KOPT-K1 (cell line): ENCODE measurements around the gene LIPI.

Experiments used
- H3K27ac ChIP-seq: fragments of 200-600 bp; sonication (generic); 2 replicates; pipeline ENCODE4 v1.5.1; 2016; ENCODE audit warnings: antibody characterized with exemption, mild to moderate bottlenecking, low read depth, low read length; ENCODE audit not compliant: poor library complexity, severe bottlenecking
- H3K36me3 ChIP-seq: fragments of 200-600 bp; sonication (generic); 2 replicates; pipeline ENCODE4 v1.5.1; 2017; ENCODE audit warnings: antibody characterized with exemption, mild to moderate bottlenecking, low read length, moderate library complexity; ENCODE audit not compliant: insufficient read depth
- H3K9me3 ChIP-seq: fragments of 200-600 bp; sonication (generic); 2 replicates; pipeline ENCODE4 v1.5.1; 2017; ENCODE audit warnings: antibody characterized with exemption, low read length, mild to moderate bottlenecking; ENCODE audit not compliant: insufficient read depth, poor library complexity, severe bottlenecking

The LIPI gene

DNA sequence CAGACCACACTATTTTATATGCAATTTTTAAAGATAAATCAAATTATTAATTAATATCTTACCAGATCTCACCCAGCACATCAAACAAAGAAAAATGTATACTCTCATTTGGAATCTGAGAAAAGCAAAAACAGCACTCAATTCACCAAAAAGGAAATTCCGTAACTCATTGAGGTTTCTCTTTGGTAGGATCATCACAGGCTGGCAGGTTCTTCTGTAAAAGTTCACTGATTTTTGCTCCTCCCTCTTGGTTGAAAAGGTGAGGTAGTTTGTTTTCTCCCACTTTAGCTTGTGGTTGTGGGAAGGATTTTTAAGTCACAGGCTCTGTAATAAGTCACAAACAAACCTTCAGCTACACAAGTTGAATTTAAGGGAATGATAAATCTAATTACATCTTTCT, at the start of gene LIPI:
Gene LIPI, minus strand, starts transcription at position 218 of the 400 bp plus-strand sequence. Its CDS starts 110 bp downstream, at position 108.
- H3K9me3 ChIP-seq, result no peaks in the 10 kb centered on the region
- H3K27ac ChIP-seq, result no peak within 1 kb of the TSS
- H3K36me3 ChIP-seq, result no peaks in the 10 kb centered on the region

DNA sequence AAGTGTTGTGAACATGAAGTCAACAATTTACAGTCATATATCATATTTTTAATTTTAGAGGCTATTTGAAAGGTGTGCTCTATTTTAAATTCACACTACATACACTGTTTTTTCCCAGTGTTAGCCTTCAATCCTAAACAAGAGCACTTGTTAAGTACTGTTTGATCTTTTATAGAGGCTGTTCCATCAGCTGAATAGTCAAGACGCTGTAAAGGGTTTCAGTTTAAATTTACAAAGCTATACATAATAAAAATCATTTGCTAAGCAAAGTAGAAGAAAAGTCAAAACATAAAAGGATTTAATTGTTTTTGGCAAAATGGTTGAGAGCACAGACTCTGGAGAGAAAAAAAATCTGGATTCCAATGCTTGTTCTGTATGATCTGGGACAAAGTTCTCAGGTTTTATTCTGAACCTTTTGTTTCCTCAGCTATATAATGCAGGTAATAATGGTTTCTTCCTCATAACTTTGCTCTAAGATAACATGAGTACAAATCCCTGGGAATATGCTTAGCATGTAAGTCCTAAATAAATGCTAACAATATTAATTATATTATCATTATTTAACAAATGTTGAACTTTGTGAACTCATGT, 49.5 kb upstream of the LIPI start:
- H3K27ac ChIP-seq, result no peak overlapping the region

DNA sequence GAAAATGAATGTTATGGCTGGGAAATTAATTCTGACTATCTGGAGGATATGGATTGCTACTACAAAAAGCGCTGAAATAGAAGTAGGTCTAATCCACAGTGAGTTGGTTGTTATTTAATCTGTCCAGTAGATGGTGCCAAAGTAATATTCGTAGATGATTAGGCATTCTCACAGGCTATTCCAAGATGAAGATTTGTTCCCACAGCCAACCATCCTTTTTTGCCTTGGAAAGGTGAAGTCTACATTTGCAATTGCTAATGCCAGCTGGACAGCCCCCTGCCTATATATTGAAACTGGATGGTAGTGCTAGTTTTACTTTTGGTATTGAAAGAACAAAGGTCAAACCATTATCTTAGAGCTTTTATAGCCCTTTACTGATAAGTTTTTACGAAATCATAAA, 49.0 kb upstream of the LIPI start:
- no peak overlapping the region for H3K27ac ChIP-seq
- no peaks in the 10 kb centered on the region for H3K36me3 ChIP-seq
- H3K9me3 ChIP-seq, result no peaks in the 10 kb centered on the region

More for the DNA sequence above, 49.5 kb upstream of the LIPI start:
- Histone ChIP-seq H3K9me3 (no peaks in the 10 kb centered on the region), H3K36me3 (no peaks in the 10 kb centered on the region)

DNA sequence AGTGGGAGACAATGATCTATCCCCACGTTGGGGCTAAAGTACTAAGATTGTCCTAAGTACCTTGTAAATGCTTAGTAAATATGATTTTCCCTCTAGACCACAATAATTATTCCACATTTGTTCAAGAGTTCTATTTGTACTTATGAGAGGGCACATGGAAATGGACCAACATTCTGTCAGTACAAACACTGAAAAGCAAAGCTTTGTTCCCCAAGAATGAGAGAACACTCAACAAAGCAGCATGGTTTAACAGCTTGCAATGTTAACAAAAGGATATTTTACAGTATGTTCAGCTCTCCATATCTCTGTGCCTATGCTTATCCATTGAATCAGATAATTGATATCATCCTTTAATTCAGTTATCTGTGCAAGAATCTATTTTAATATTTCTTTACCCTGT, 40.6 kb upstream of the LIPI start:
- Histone ChIP-seq H3K36me3 (no peaks in the 10 kb centered on the region), H3K9me3 (no peaks in the 10 kb centered on the region), H3K27ac (no peak overlapping the region)

DNA sequence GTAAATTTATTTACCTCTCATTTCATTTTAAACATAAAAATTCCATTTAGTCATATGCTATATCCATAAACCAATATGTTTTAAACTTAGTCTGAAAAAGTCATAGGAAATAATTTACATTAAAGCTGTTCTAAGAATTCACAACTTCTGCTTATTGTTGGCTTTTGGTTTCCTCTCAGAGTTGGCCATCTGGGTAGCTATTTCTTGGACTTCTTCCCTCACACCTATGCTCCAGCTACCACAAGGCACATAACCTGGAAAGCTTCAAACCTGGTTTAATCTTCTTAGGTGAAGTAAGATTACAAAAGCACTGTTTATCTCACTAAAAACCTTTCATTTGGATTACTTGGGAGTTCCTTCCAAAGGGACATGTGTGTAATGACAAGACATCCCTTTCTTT, 35.0 kb upstream of the LIPI start:
- H3K36me3 ChIP-seq, result no peaks in the 10 kb centered on the region
- no peak overlapping the region for H3K27ac ChIP-seq
- no peaks in the 10 kb centered on the region for H3K9me3 ChIP-seq

DNA sequence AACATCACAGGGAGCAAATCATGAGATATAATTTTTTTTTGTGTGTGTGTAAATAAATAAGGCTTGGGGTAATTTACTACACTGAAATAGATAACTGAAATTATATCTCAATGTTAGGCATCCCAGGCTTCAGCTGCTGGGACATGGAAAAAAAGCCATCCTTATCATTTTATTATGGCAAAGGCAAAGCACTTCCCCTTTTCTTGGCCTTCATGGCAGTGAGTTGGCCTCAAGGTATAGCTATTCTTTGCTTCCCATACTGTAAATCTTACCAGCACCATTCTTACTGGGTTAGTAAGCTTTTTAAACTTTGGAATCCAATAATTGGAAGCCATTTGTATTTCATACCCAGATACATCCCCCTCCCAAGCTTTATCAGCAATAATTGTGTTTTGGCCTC, 34.2 kb upstream of the LIPI start:
- H3K36me3 ChIP-seq, result no peaks in the 10 kb centered on the region
- H3K9me3 ChIP-seq, result no peaks in the 10 kb centered on the region
- H3K27ac ChIP-seq, result no peak overlapping the region

DNA sequence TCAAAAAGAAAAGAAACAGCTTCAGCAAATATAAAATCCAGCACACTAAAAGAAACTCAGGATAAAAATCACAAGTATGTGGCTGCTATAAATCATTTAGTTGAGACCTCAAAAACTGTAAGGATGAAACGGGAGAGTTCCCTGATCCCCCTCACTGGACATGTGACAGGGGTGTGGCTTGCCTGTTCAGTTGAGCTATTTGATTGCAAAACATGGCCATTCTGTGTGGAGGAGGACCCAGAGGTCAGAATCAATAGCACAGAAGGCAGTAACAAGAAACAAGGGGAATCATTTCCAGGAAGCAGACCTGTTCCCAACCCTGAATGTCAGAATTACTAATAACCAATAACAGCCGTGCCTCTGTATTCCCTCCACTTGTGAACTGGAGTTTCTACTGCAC, 33.1 kb upstream of the LIPI start:
- H3K36me3 ChIP-seq, result no peaks in the 10 kb centered on the region
- no peaks in the 10 kb centered on the region for H3K9me3 ChIP-seq
- H3K27ac ChIP-seq, result no peak overlapping the region

DNA sequence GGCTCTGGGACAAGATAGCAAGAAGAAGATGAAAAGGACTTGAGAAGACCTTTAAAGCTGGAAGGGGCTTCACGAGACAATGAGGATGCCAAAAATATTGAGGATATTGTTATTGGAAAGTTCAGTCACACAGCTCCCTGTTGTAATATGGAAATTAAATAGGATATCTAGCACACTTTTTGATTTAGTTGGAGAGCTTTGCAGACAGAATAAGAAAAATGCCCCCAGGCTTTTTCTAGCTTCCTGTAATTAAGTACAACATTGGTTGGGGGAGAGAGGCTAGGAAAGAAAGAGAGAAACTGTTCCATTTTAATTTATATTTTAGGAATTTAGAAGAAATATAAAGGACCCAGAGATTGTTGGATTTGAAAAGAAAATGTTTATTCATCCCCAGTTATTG, 32.7 kb upstream of the LIPI start:
- H3K9me3 ChIP-seq, result no peaks in the 10 kb centered on the region
- no peaks in the 10 kb centered on the region for H3K36me3 ChIP-seq
- no peak overlapping the region for H3K27ac ChIP-seq

DNA sequence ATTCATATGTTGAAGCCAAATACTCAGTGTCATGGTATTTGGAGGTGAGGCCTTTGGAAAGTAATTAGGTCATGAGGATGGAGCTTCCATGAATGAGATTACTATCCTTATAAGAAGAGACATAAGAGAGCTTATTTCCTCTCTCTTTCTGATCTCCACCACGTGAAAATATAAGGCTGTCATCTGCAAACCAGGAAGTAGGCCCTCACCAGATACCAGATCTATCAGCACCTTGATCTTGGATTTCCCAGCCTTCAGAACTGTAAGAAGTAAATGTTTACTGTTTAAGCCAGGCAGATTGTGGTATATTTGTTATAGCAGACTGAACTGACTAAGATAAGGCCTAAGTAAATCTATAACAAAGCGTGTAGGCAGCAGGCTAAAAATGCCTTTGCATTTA, 30.5 kb upstream of the LIPI start:
- Histone ChIP-seq H3K36me3 (no peaks in the 10 kb centered on the region), H3K9me3 (no peaks in the 10 kb centered on the region), H3K27ac (no peak overlapping the region)

DNA sequence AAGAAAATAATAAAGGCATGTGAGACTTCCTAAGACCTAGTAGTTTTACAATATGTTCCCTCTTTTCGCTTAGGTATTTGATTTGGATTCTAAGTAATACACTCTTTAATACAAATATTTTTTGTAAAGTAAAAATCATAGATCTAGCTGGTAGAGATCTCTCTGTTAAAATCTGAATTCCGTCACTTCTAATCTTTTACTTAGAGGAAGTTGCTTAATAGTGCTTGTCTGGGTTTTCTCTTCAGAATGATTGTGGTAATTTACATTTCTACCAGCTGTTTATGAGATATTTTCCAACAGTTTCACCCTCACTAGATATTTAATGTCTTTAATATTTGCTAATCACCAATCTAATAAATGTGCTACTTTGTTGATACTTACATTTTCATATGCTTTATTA, 28.5 kb upstream of the LIPI start:
- Histone ChIP-seq H3K27ac (no peak overlapping the region), H3K36me3 (no peaks in the 10 kb centered on the region), H3K9me3 (no peaks in the 10 kb centered on the region)

DNA sequence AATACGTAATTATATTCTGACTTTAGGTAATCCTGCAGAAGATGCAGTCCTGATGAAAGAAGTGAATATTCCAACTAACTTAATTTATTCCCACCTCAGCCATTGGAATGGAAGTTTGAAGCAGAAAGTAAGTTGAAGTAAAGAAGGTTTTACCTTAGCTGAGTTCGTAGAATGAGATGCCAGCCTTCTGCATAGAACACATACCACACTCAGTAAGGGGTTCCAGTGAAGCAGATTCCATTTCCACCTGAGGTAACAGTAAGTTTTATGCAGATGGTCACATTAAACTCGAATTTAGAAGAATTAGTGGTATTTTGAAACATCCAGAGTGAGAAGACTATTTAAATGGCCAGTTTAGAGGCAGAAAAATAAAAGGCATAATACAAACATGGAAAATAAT, 25.4 kb upstream of the LIPI start:
- Histone ChIP-seq H3K36me3 (no peaks in the 10 kb centered on the region), H3K9me3 (no peaks in the 10 kb centered on the region), H3K27ac (no peak overlapping the region)

DNA sequence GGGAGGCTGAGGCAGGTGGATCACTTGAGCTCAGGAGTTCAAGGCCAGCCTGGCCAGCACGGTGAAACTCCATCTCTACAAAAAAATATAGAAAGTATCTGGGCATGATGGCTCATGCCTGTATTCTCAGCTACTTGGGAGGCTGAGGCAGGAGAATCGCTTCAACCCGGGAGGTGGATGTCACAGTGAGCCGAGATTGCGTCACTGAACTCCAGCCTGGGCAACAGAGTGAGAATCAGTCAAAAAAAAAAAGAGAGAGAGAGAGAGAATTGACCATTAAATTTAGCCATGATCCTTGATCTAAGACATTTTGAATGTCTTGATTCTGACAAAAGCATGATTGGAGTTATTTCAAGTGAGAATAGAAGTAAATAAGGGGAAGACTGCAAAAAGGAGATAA, 24.3 kb upstream of the LIPI start:
- peaks cover 3% of the 10 kb centered on the region for H3K9me3 ChIP-seq
- H3K27ac ChIP-seq, result no peak overlapping the region
- no peaks in the 10 kb centered on the region for H3K36me3 ChIP-seq

DNA sequence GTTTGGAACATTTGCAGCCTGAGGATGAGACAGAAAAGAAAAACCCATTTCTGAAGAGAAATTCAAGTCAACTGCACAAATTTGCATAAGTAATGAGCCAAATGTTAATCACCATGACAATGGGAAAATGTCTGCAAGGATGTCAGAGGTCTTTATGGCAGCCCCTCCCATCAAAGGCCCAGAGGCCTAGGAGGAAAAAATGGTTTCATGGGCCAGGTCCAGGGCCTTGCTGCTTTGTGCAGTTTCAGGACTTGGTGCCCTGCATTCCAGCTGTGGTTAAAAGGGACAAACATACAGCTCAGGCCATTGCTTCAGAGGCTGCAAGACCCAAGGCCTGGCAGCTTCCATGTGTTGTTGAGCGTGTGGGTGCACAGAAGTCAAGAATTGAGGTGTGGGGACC, 18.6 kb upstream of the LIPI start:
- no peaks in the 10 kb centered on the region for H3K36me3 ChIP-seq

DNA sequence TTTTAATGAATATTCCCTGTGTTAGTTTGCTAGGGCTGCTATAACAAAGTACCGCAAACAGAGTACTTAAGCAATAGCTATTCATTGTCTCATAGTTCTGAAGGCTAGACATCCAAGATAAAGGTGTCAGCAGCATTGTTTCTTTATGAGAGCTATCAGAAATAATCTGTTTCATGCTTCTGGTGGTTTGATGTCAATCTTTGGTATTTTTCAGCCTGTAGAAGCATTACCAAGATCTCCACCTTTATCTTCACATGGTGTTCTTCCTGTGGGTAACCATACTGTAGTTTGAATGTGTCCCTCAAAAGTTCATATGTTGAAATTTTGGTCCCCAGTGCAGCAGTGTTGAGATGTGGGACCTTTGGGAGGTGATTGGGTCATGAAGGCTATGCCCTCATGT, 12.6 kb upstream of the LIPI start:
- Histone ChIP-seq H3K36me3 (no peaks in the 10 kb centered on the region), H3K9me3 (peaks cover under 1% of the 10 kb centered on the region)

More for the DNA sequence above, 18.6 kb upstream of the LIPI start:
- peaks cover 21% of the 10 kb centered on the region for H3K9me3 ChIP-seq
- no peak overlapping the region for H3K27ac ChIP-seq

DNA sequence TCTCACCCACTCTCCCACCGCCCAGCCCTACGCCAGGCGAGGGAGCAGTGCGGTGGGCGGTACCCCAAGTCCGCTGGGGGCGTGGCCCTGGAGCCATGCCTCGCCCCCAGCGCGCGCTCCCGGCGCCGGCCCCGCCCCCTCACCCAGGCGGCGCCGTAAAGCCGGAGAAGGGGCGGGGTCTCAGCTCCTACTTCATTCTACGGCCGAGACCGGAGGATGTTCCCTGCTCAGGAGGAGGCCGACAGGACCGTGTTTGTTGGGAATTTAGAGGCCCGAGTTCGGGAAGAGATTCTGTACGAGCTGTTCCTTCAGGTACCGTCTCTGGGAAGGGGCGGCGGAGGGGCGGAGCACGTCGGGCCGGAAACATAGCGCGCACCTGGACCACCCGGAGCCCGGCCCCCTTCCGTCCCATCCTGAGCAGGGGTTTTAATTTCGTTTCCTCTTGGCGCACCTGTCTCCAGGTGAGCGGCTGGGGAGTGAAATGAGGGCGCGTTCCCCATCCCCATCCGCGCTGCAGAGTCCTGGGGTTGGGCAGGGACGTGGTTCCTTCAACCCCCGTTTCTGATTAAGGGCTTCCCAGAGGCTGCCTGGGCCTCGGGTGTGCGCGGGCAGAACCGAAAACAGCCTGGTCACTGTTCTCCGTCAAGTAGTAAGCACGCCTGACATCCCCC, 5.4 kb upstream of the LIPI start, which contains the start of gene RBM11:
Gene RBM11, plus strand, starts transcription at position 187 of the 671 bp plus-strand sequence. Its CDS starts 30 bp downstream, at position 217.
- H3K9me3 ChIP-seq, result no peaks in the 10 kb centered on the region
- H3K36me3 ChIP-seq, result no peaks in the 10 kb centered on the region
- no peak within 1 kb of the TSS for H3K27ac ChIP-seq

More for the DNA sequence above, 12.6 kb upstream of the LIPI start:
- H3K27ac ChIP-seq, result no peak overlapping the region

DNA sequence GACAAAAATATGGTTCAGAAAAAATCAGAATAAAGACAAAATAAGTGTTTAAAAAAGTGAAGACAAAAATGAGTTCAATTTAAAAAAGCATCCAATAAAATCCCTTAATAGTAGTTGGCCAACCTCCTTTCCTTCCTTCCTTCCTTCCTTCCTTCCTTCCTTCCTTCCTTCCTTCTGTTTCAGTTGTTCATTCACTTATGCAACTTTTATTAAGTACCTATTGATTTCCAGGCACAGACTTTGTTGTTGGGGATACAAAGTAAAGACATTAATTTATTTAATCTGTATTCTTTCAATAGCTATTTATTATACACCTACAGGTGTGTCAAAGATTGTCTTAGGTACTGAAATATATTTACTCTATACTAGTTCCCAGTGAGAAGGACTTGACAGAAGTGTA, 2.4 kb upstream of the LIPI start:
- H3K36me3 ChIP-seq, result no peaks in the 10 kb centered on the region
- H3K27ac ChIP-seq, result no peak overlapping the region
- no peaks in the 10 kb centered on the region for H3K9me3 ChIP-seq
